PFSK-1 (cell line): ENCODE measurements around the gene MAGI1.

Experiments used
- SIN3A ChIP-seq: IDR thresholded peaks from 2 replicates; pipeline ENCODE4 v1.6.1; 2012; ENCODE audit warnings: mild to moderate bottlenecking, low read length, moderate library complexity, borderline replicate concordance; ENCODE audit not compliant: insufficient read depth
- TAF1 ChIP-seq: IDR thresholded peaks from 2 replicates; pipeline ENCODE4 v1.6.1; 2012; ENCODE audit warnings: low read length, control low read depth, borderline replicate concordance; ENCODE audit not compliant: insufficient read depth
- TF ChIP-seq, protein P1 (sequence below), 2 experiments: IDR thresholded peaks; 2 replicates each; pipeline versions ENCODE4 v1.6.1 to v1.8.0; 2011 to 2012; ENCODE audit warnings: low read depth in 2 of 2, low read length in 2 of 2, control low read depth in 1 of 2, inconsistent platforms in 1 of 2, mild to moderate bottlenecking in 1 of 2, moderate library complexity in 1 of 2; ENCODE audit not compliant: insufficient read depth in 1 of 2

DNA sequence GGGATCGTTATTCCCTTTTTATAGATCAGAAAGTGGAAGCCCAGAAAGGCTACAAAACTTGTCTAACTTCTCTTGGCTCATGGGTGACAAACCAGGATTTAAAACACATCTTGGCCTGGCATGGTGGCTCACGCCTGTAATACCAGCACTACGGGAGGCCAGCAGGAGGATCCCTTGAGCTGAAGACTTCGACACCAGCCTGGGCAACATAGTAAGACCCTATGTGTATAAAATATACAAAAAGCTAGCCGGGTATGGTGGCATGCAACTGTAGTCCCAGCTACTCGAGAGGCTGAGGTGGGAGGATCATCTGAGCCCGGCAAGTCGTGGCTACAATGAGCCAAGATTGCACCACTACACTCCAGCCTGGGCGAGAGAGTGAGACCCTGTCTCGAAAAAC lies 479.1 kb downstream of the MAGI1 start:
- TF ChIP-seq TAF1 (no peak), SIN3A (no peak)
- TF ChIP-seq, protein P1, sequence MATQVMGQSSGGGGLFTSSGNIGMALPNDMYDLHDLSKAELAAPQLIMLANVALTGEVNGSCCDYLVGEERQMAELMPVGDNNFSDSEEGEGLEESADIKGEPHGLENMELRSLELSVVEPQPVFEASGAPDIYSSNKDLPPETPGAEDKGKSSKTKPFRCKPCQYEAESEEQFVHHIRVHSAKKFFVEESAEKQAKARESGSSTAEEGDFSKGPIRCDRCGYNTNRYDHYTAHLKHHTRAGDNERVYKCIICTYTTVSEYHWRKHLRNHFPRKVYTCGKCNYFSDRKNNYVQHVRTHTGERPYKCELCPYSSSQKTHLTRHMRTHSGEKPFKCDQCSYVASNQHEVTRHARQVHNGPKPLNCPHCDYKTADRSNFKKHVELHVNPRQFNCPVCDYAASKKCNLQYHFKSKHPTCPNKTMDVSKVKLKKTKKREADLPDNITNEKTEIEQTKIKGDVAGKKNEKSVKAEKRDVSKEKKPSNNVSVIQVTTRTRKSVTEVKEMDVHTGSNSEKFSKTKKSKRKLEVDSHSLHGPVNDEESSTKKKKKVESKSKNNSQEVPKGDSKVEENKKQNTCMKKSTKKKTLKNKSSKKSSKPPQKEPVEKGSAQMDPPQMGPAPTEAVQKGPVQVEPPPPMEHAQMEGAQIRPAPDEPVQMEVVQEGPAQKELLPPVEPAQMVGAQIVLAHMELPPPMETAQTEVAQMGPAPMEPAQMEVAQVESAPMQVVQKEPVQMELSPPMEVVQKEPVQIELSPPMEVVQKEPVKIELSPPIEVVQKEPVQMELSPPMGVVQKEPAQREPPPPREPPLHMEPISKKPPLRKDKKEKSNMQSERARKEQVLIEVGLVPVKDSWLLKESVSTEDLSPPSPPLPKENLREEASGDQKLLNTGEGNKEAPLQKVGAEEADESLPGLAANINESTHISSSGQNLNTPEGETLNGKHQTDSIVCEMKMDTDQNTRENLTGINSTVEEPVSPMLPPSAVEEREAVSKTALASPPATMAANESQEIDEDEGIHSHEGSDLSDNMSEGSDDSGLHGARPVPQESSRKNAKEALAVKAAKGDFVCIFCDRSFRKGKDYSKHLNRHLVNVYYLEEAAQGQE (IDR thresholded peaks at IDR 0.05; ENCODE audit: insufficient read depth in 1 of 2, low read depth in 2 of 2, low read length in 2 of 2) = no peak
